Measurements from ENCODE around the gene PHLDA1. TPM values are rescaled to one million over a fixed set of nuclear protein-coding genes. Genes with fewer than 3 reads are reported as not detected.
A peak's percentile ranks its signal among the peaks of the same experiment; 100 is the strongest.

Gene PHLDA1
- total and polyA plus RNA-seq, 2 of the 13 experiments (the other 11 are each of a cell fraction or from before 2014, with no cell fraction given), result 33.8 to 41.0 TPM

DNA sequence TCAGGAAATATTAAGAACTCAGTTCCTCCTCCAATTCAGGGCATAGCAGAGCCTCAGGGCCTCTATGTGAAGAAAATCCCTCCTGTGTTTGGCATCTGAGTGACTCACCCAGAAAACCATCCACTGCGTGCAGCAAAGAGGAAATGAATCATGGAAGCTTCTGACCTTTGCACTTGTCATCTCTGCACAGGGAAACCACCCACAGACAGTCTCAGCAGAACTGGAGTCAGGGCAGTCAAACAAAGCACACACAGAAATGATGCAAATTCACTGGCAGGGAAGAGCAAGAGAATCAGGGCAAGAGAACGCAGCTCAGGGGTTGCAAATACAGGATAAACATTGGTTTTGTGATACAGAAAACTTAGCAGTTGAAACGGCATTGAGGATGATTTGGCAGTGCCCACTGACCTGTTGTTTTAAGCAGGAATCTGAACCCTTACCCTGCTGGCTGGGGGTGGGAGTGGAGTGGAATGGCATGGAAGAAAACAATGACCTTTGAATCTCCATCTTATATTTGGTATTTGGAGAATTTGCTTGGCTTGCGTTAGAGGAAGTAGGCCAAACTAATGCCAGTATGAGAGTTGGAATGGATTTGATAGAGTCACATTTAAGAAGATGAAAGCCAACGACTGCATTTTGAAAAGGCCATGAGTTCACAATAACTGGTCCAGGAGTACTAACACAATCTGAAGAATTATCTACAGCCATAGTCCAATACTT, 53.5 kb downstream of the PHLDA1 start (continued):
- TF ChIP-seq LCORL (IDR thresholded peaks at IDR 0.05), result peak; percentile 46; the same call in 1 of the 2 replicates
- peak; percentile 93 for TF ChIP-seq LCORL (CRISPR knock-in tag; IDR thresholded peaks at IDR 0.05)
- peak; percentile 60 for TF ChIP-seq PHF21A (CRISPR knock-in tag; IDR thresholded peaks at IDR 0.05)
- TF ChIP-seq ZFP36L2 (CRISPR knock-in tag; IDR thresholded peaks at IDR 0.05), result no peak
- TF ChIP-seq, protein P1, sequence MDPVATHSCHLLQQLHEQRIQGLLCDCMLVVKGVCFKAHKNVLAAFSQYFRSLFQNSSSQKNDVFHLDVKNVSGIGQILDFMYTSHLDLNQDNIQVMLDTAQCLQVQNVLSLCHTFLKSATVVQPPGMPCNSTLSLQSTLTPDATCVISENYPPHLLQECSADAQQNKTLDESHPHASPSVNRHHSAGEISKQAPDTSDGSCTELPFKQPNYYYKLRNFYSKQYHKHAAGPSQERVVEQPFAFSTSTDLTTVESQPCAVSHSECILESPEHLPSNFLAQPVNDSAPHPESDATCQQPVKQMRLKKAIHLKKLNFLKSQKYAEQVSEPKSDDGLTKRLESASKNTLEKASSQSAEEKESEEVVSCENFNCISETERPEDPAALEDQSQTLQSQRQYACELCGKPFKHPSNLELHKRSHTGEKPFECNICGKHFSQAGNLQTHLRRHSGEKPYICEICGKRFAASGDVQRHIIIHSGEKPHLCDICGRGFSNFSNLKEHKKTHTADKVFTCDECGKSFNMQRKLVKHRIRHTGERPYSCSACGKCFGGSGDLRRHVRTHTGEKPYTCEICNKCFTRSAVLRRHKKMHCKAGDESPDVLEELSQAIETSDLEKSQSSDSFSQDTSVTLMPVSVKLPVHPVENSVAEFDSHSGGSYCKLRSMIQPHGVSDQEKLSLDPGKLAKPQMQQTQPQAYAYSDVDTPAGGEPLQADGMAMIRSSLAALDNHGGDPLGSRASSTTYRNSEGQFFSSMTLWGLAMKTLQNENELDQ (CRISPR knock-in tag; IDR thresholded peaks at IDR 0.05; ENCODE audit: borderline replicate concordance), result no peak
- TF ChIP-seq, protein P2, sequence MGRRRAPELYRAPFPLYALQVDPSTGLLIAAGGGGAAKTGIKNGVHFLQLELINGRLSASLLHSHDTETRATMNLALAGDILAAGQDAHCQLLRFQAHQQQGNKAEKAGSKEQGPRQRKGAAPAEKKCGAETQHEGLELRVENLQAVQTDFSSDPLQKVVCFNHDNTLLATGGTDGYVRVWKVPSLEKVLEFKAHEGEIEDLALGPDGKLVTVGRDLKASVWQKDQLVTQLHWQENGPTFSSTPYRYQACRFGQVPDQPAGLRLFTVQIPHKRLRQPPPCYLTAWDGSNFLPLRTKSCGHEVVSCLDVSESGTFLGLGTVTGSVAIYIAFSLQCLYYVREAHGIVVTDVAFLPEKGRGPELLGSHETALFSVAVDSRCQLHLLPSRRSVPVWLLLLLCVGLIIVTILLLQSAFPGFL (CRISPR knock-in tag; IDR thresholded peaks at IDR 0.05), result no peak
- no peak for TF ChIP-seq ZIK1 (CRISPR knock-in tag; IDR thresholded peaks at IDR 0.05; ENCODE audit: borderline replicate concordance, low read depth)
- TF ChIP-seq, protein P3, sequence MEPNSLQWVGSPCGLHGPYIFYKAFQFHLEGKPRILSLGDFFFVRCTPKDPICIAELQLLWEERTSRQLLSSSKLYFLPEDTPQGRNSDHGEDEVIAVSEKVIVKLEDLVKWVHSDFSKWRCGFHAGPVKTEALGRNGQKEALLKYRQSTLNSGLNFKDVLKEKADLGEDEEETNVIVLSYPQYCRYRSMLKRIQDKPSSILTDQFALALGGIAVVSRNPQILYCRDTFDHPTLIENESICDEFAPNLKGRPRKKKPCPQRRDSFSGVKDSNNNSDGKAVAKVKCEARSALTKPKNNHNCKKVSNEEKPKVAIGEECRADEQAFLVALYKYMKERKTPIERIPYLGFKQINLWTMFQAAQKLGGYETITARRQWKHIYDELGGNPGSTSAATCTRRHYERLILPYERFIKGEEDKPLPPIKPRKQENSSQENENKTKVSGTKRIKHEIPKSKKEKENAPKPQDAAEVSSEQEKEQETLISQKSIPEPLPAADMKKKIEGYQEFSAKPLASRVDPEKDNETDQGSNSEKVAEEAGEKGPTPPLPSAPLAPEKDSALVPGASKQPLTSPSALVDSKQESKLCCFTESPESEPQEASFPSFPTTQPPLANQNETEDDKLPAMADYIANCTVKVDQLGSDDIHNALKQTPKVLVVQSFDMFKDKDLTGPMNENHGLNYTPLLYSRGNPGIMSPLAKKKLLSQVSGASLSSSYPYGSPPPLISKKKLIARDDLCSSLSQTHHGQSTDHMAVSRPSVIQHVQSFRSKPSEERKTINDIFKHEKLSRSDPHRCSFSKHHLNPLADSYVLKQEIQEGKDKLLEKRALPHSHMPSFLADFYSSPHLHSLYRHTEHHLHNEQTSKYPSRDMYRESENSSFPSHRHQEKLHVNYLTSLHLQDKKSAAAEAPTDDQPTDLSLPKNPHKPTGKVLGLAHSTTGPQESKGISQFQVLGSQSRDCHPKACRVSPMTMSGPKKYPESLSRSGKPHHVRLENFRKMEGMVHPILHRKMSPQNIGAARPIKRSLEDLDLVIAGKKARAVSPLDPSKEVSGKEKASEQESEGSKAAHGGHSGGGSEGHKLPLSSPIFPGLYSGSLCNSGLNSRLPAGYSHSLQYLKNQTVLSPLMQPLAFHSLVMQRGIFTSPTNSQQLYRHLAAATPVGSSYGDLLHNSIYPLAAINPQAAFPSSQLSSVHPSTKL (CRISPR knock-in tag; IDR thresholded peaks at IDR 0.05), result peak; percentile 98
- no peak for TF ChIP-seq MZF1 (CRISPR knock-in tag; IDR thresholded peaks at IDR 0.05; ENCODE audit: borderline replicate concordance)
- TF ChIP-seq MAFF (IDR thresholded peaks at IDR 0.05; ENCODE audit: low read depth, low read length), result peak; percentile 34; the same call in 1 of the 2 replicates
- peak; percentile 93; the same call in 1 of the 2 replicates for TF ChIP-seq SOX5 (CRISPR knock-in tag; IDR thresholded peaks at IDR 0.05; ENCODE audit: borderline replicate concordance)
- TF ChIP-seq SOX6 (IDR thresholded peaks at IDR 0.05), result no peak
- TF ChIP-seq SOX6 (CRISPR knock-in tag; IDR thresholded peaks at IDR 0.05), result peak; percentile 96
- TF ChIP-seq, protein P4, sequence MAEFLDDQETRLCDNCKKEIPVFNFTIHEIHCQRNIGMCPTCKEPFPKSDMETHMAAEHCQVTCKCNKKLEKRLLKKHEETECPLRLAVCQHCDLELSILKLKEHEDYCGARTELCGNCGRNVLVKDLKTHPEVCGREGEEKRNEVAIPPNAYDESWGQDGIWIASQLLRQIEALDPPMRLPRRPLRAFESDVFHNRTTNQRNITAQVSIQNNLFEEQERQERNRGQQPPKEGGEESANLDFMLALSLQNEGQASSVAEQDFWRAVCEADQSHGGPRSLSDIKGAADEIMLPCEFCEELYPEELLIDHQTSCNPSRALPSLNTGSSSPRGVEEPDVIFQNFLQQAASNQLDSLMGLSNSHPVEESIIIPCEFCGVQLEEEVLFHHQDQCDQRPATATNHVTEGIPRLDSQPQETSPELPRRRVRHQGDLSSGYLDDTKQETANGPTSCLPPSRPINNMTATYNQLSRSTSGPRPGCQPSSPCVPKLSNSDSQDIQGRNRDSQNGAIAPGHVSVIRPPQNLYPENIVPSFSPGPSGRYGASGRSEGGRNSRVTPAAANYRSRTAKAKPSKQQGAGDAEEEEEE (CRISPR knock-in tag; IDR thresholded peaks at IDR 0.05; ENCODE audit: borderline replicate concordance), result no peak
- TF ChIP-seq HNF4G (IDR thresholded peaks at IDR 0.05; ENCODE audit: borderline replicate concordance, low read depth, low read length), result peak; percentile 88
- peak; percentile 98 for TF ChIP-seq HNF4G (CRISPR knock-in tag; IDR thresholded peaks at IDR 0.05; ENCODE audit: borderline replicate concordance, low read depth)
- no peak for TF ChIP-seq ZSCAN12 (CRISPR knock-in tag; IDR thresholded peaks at IDR 0.05)
- TF ChIP-seq NFE2L1 (CRISPR knock-in tag; IDR thresholded peaks at IDR 0.05; ENCODE audit: borderline replicate concordance), result no peak
- TF ChIP-seq ZNF776 (CRISPR knock-in tag; IDR thresholded peaks at IDR 0.05), result no peak
- TF ChIP-seq HNRNPUL1 (IDR thresholded peaks at IDR 0.05; ENCODE audit: low read depth, low read length), result no peak
